DOHH2 (cell line): ENCODE results near the gene SH3GL1.

Experiments used
- EZH2phosphoT487 ChIP-seq: fragments of 200-600 bp; sonication (generic); IDR thresholded peaks from 2 replicates; pipeline ENCODE4 v1.6.1; 2017; ENCODE audit warnings: borderline replicate concordance, mild to moderate bottlenecking, antibody characterized with exemption, low read length, moderate library complexity, mixed read lengths
- TF ChIP-seq, protein P1 (sequence below): fragments of 200-600 bp; sonication (generic); IDR thresholded peaks from one replicate; pipeline ENCODE4 v1.5.1; 2014; ENCODE audit warnings: antibody characterized with exemption, mild to moderate bottlenecking, low read depth, low read length; ENCODE audit not compliant: poor library complexity, severe bottlenecking

DNA sequence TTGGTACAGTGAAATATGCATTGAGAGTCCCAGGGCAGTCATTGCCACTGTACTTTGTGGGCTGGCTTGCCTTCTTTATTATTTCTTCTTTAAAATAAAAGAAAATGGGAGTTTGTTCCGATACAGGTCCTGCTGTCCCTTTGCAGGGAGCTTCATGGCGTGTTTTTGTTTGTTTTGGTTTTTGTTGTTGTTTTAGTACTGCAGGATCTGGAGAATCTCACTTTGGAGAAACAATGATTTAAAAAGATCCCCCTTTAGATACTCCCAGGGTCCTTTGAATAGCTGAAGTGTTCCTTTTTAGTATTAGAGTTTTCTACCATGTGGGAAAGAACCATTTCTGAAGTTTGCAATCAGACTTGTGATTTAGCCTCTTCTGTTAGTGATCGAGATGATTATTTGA lies 13.2 kb upstream of the SH3GL1 start:
- TF ChIP-seq, protein P1, sequence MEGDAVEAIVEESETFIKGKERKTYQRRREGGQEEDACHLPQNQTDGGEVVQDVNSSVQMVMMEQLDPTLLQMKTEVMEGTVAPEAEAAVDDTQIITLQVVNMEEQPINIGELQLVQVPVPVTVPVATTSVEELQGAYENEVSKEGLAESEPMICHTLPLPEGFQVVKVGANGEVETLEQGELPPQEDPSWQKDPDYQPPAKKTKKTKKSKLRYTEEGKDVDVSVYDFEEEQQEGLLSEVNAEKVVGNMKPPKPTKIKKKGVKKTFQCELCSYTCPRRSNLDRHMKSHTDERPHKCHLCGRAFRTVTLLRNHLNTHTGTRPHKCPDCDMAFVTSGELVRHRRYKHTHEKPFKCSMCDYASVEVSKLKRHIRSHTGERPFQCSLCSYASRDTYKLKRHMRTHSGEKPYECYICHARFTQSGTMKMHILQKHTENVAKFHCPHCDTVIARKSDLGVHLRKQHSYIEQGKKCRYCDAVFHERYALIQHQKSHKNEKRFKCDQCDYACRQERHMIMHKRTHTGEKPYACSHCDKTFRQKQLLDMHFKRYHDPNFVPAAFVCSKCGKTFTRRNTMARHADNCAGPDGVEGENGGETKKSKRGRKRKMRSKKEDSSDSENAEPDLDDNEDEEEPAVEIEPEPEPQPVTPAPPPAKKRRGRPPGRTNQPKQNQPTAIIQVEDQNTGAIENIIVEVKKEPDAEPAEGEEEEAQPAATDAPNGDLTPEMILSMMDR, result no peak
- TF ChIP-seq EZH2phosphoT487, result no peak
